Upper lobe of left lung (tissue), 4 donors: Measurements from ENCODE around the gene ATN1.

Source experiments
- CTCF ChIP-seq, 6 experiments: fragments of 450-650 bp in 4 of 6; fragments of 200-600 bp in 2 of 6; sonication (generic) in 2 of 6; IDR thresholded peaks; one replicate each; pipeline ENCODE4 v1.5.1; 2016 to 2019; ENCODE audit warnings: antibody characterized with exemption in 6 of 6
- EP300 ChIP-seq, 4 donors: sonication (generic); formaldehyde crosslinking; IDR thresholded peaks; one replicate each; pipeline ENCODE4 v1.5.1; 2017; ENCODE audit warnings: antibody characterized with exemption in 4 of 4, control low read depth in 2 of 4
- POLR2A ChIP-seq, 4 donors: fragments of 450-650 bp; IDR thresholded peaks; one replicate each; pipeline ENCODE4 v1.5.1; 2016 to 2017; ENCODE audit warnings: antibody characterized with exemption in 4 of 4, mild to moderate bottlenecking in 2 of 4
- POLR2AphosphoS5 ChIP-seq, 2 donors: sonication (generic); formaldehyde crosslinking; IDR thresholded peaks; one replicate each; pipeline ENCODE4 v1.5.1; 2017; ENCODE audit warnings: antibody characterized with exemption in 2 of 2

GRCh38 chr12:6947615-6948014 is 19.9 kb downstream of the ATN1 start:
- TF ChIP-seq CTCF (IDR thresholded peaks at IDR 0.05), result no peak
- TF ChIP-seq POLR2A (IDR thresholded peaks at IDR 0.05), result no peak
- TF ChIP-seq POLR2AphosphoS5 (IDR thresholded peaks at IDR 0.05), result no peak
- TF ChIP-seq EP300 (IDR thresholded peaks at IDR 0.05), result no peak
